AG10803 (cell line): ENCODE results near the gene PRKCH.
"Not testable (repeated sequence)": the region's sequence is repeated elsewhere in the genome, so short reads cannot be mapped to it uniquely, and the experiment has no call there.

ENCODE experiments used
- DNase-seq: peaks from one replicate; pipeline ENCODE4 v3.0.0; 2010; ENCODE audit warnings: low read depth
- H3K4me3 ChIP-seq: 2 replicates; pipeline ENCODE4 v1.5.1; 2011; ENCODE audit warnings: mild to moderate bottlenecking, low read length, control low read depth
- TF ChIP-seq, protein P1 (sequence below): conservative IDR thresholded peaks from 2 replicates; pipeline ENCODE4 v1.5.1; 2011; ENCODE audit warnings: mild to moderate bottlenecking, low read length, control low read depth, inconsistent platforms

The PRKCH gene

DNA sequence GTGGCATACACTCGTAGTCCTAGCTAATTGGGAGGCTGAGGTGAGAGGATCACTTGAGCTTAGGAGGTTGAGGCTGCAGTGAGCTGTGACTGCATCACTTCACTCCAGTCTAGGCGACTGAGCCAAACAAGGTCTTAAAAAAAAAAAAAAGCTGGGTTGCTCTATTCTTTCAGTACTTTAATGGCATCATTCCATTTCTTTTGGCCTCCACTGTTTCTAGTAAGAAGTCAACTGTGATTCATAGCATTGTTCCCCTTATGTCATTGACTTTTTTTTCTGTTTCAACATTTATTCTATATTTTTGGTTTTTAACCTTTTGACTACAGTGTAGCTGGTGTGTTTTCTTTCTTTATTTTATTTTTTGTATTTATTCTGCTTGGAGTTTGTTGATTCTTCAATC lies 16.7 kb upstream of the PRKCH start:
- DNase-seq, result no peak
- H3K4me3 ChIP-seq, result no peak overlapping the region
- TF ChIP-seq, protein P1, sequence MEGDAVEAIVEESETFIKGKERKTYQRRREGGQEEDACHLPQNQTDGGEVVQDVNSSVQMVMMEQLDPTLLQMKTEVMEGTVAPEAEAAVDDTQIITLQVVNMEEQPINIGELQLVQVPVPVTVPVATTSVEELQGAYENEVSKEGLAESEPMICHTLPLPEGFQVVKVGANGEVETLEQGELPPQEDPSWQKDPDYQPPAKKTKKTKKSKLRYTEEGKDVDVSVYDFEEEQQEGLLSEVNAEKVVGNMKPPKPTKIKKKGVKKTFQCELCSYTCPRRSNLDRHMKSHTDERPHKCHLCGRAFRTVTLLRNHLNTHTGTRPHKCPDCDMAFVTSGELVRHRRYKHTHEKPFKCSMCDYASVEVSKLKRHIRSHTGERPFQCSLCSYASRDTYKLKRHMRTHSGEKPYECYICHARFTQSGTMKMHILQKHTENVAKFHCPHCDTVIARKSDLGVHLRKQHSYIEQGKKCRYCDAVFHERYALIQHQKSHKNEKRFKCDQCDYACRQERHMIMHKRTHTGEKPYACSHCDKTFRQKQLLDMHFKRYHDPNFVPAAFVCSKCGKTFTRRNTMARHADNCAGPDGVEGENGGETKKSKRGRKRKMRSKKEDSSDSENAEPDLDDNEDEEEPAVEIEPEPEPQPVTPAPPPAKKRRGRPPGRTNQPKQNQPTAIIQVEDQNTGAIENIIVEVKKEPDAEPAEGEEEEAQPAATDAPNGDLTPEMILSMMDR, result no peak

DNA sequence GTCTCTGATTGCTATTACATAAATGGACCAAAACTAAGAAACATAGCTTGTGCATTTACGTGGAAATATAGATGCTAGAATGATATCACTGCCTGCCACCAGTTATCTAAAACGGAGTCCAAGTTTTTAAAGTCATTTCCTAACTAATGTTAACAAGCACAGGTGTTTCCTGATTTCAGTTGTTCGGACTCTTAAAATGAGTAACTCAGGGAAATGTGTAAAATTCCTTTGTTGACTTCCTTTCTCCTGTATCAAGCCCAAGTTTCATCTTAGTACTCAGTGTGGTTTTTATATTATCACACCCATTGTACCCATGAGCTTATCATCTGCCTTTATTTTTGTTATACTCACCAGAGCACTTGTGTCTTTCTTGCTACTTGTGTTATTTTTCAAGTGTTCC lies 13.2 kb upstream of the PRKCH start:
- TF ChIP-seq, protein P1, result no peak
- H3K4me3 ChIP-seq, result no peak overlapping the region
- no peak for DNase-seq

DNA sequence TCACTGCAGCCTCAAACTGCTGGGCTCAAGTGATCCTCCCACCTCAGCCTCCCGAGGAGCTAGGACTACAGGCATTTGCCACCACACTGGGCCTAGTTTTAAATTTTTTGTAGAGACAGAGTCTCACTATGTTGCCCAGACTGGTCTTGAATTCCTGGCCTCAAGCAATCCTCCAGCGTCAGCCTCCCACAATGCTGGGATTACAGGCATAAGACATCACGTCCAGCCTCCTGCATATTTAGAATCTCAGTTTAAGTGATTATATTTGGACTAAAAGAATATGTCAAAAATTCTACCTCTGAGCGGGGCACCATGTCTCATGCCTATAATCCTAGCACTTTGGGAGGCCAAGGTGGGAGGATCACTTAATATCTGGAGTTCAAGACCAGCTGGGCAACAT lies 12.7 kb upstream of the PRKCH start:
- H3K4me3 ChIP-seq, DNase-seq: not testable (repeated sequence)

DNA sequence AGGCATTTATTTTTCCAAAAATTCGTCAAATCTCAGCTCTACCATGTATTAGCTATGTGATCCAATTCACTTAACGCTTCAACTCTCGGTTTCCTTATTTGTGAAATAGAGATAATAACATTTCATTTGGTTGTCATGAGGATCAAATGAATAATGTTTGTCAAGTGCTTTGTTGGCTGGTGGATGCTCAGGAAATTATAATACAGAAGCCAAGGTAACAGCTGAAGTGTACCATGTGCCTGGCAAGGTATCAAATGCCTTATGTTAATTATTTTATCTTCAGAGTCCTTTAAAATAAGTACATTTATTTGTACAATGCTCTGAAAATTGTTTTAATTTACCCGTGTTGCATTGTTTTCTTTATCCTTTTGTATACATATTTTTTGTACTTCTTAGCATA lies 6.1 kb upstream of the PRKCH start:
- no peak overlapping the region for H3K4me3 ChIP-seq
- TF ChIP-seq, protein P1, result no peak
- DNase-seq, result no peak

DNA sequence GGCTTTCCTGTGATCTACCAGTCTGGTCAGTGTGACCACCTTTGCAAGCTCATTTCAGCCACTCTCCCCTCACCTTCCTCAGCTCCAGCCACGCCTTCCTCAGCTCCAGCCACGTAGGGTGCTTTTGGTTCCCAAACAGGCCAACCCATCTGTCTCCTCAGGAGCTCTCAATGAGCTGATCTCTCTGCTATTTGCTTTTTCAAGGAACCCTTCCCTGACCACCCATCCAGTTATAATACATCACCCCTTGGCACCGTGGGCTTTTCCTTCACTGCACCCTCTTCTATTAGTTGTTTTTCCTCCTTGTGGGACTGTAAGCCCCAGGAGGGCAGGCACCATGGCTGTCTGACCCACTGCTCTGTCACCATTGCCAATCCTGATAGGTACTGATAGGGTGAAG lies 2.3 kb upstream of the PRKCH start:
- H3K4me3 ChIP-seq, result no peak overlapping the region
- TF ChIP-seq, protein P1, result no peak
- DNase-seq, result no peak

DNA sequence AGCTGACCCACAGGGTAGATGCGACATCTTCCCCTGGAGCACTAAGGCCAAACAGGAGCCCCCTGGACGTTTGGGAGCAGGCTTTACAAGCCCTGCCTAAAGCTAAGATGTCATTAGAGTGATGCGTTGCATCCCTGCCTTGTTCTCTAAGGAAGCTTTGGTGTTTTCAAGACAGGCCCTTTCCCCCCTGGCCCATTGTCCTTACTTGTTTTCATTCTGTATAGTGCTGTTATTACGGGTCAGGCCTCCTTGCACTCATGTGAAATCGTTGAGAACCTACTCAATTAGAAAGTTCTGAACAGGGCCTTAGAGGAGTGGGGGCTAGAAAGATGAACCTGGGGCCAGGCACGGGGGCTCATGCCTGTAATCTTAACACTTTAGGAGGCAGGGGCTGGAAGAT lies 1.7 kb upstream of the PRKCH start:
- H3K4me3 ChIP-seq, result no peak overlapping the region
- TF ChIP-seq, protein P1, result no peak
- DNase-seq, result no peak

DNA sequence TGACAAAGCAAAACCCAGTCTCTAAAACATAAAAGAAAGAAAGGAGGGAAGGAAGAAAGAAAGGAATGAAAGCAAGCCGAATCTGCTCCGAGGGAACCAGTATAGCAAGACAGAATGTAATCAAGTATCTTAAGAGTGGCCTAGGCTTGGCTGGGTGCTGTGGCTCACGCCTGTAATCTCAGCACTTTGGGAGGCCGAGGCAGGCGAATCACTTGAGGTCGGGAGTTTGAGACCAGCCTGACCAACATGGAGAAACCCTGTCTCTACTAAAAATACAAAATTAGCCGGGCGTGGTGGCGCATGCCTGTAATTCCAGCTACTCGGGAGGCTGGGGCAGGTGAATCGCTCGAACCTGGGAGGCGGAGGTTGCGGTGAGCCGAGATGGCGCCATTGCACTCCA lies 1.2 kb upstream of the PRKCH start:
- not testable (repeated sequence) for DNase-seq

DNA sequence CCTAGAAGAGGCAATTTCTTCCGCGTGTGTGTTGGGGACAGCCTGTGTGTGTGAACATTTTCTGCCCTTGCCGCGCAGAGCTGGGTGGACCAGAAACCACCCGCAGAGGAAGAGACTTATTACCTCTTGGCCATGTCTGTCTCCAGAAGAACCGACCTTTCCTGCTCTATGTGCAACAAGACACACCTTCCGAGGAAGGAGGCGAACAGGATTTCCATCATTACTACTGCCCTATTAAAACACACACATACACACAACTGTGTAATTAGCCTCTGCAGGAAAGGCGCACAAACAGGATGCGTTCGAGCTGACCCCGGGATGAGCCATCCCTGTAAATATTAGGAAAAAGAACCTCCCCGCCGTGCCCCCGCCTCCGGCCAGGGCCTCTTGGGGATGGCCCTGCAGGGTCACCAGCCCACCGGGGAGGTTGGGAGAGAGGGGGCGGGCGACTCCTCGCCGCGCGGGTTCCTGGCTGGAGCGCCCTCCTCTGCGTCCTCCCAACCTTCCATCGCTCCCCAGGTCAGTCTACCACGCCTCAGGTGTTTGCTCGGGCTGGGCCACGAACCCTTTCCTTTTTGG lies 484 bp upstream of the PRKCH start:
- TF ChIP-seq, protein P1, result no peak
- H3K4me3 ChIP-seq, result no peak overlapping the region
- no peak for DNase-seq

More for the DNA sequence above, 1.2 kb upstream of the PRKCH start:
- not testable (repeated sequence) for H3K4me3 ChIP-seq
